ENCODE data around the gene CAMK1G.

- TF ChIP-seq CTCF (IDR thresholded peaks at IDR 0.05) (no peak), EP300 (IDR thresholded peaks at IDR 0.05) (no peak), POLR2A (IDR thresholded peaks at IDR 0.05) (no peak)
These were observed 14.0 kb downstream of the CAMK1G start for GRCh38 chr1:209597499-209597898.

All from ovary (tissue), 3 donors.